Colonic mucosa (tissue), 4 donors: ENCODE data around the gene PGAP3. TPM values are rescaled to one million over a fixed set of nuclear protein-coding genes. Genes with fewer than 3 reads are reported as not detected.

Experiments
- DNase-seq: peaks from one replicate; pipeline ENCODE4 v3.0.0-alpha.2; 2020
- H3K27ac ChIP-seq: fragments of 200-600 bp; one replicate; pipeline ENCODE4 v1.8.0; 2021
- H3K27me3 ChIP-seq: fragments of 200-600 bp; one replicate; pipeline ENCODE4 v1.8.0; 2021
- H3K36me3 ChIP-seq: fragments of 200-600 bp; one replicate; pipeline ENCODE4 v1.8.0; 2021
- H3K4me1 ChIP-seq: fragments of 200-600 bp; one replicate; pipeline ENCODE4 v1.8.0; 2021; ENCODE audit warnings: mild to moderate bottlenecking
- H3K4me3 ChIP-seq: fragments of 200-600 bp; one replicate; pipeline ENCODE4 v1.8.0; 2021
- H3K9ac ChIP-seq, 2 donors: one replicate each; pipeline ENCODE4 v1.7.0; 2013; ENCODE audit warnings: control low read depth in 2 of 2, low read depth in 2 of 2, low read length in 2 of 2
- H3K9me3 ChIP-seq: fragments of 200-600 bp; one replicate; pipeline ENCODE4 v1.8.0; 2021
- intact Hi-C: fragments of 100-400 bp; cut with DNase I; formaldehyde crosslinking; loops from one replicate; pipeline ENCODE4 v1.14.1; 2022
- total RNA-seq, 2 donors: library from RNA; stranded (reverse); fragmentation: NEBNext Ultra II Directional in 1 of 2; extraction: Animal tissue kit (Norgen Biotek cat#: 25700) in 1 of 2; gene quantifications; one replicate each; pipeline ENCODE4 v1.2.1, GENCODE V29; 2021
- TF ChIP-seq, protein P1 (sequence below): fragments of 200-600 bp; IDR thresholded peaks from one replicate; pipeline ENCODE4 v1.8.0; 2022; ENCODE audit warnings: antibody characterized with exemption, mild to moderate bottlenecking
- donor health status: healthy.
- donor health status: DM: no; HTN: no; CAD: no.
- donor health status: DM: no; HTN: no; CAD: no.

PGAP3 gene
- total RNA-seq, 2 donors from 2014 or later: 37.3 to 42.0 TPM

DNA sequence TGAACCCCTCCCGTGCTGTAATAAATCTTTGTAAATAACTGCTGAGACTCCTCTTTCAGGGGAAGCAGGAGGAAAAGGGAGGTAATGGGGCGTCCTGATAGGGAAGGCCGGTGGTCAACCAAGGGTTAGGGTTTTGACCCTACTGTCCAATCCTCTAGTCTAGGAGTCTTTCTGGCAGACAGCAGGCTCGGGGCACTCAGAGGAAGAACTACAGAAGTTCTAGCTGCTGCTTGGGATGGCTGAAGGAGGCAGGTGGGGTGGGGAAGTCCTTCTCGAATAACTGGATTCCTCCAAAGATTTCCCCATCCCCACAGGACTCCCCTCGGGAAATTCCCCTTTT lies 51.3 kb downstream of the PGAP3 start:
- Histone ChIP-seq H3K9ac (peak overlapping the region; percentile 72 to 93), H3K4me1 (peaks cover 31% of the 10 kb centered on the region), H3K27me3 (no peaks in the 10 kb centered on the region), H3K4me3 (peak overlapping the region; percentile 82), H3K9me3 (no peaks in the 10 kb centered on the region), H3K27ac (peak overlapping the region; percentile 63), H3K36me3 (no peaks in the 10 kb centered on the region)
- DNase-seq: no peak
- intact Hi-C loops: no loop called here
- TF ChIP-seq, protein P1, sequence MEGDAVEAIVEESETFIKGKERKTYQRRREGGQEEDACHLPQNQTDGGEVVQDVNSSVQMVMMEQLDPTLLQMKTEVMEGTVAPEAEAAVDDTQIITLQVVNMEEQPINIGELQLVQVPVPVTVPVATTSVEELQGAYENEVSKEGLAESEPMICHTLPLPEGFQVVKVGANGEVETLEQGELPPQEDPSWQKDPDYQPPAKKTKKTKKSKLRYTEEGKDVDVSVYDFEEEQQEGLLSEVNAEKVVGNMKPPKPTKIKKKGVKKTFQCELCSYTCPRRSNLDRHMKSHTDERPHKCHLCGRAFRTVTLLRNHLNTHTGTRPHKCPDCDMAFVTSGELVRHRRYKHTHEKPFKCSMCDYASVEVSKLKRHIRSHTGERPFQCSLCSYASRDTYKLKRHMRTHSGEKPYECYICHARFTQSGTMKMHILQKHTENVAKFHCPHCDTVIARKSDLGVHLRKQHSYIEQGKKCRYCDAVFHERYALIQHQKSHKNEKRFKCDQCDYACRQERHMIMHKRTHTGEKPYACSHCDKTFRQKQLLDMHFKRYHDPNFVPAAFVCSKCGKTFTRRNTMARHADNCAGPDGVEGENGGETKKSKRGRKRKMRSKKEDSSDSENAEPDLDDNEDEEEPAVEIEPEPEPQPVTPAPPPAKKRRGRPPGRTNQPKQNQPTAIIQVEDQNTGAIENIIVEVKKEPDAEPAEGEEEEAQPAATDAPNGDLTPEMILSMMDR: no peak

DNA sequence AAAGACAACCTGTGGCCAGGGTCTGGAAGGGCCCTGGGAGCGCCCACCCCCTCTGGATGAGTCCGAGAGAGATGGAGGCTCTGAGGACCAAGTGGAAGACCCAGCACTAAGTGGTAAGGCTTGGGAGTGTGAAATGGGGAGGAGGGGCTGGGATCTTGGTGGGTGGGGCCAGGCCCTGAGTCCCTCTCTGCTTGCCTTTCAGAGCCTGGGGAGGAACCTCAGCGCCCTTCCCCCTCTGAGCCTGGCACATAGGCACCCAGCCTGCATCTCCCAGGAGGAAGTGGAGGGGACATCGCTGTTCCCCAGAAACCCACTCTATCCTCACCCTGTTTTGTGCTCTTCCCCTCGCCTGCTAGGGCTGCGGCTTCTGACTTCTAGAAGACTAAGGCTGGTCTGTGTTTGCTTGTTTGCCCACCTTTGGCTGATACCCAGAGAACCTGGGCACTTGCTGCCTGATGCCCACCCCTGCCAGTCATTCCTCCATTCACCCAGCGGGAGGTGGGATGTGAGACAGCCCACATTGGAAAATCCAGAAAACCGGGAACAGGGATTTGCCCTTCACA lies 52.2 kb downstream of the PGAP3 start:
- Histone ChIP-seq H3K36me3 (no peaks in the 10 kb centered on the region), H3K9ac (peak overlapping the region in 1 of 2 donors; percentile 93), H3K4me3 (no peak overlapping the region), H3K9me3 (no peaks in the 10 kb centered on the region), H3K27me3 (no peaks in the 10 kb centered on the region), H3K4me1 (peaks cover 31% of the 10 kb centered on the region), H3K27ac (no peak overlapping the region)
- intact Hi-C loops: no loop called here
- TF ChIP-seq, protein P1: no peak
- DNase-seq: no peak

DNA sequence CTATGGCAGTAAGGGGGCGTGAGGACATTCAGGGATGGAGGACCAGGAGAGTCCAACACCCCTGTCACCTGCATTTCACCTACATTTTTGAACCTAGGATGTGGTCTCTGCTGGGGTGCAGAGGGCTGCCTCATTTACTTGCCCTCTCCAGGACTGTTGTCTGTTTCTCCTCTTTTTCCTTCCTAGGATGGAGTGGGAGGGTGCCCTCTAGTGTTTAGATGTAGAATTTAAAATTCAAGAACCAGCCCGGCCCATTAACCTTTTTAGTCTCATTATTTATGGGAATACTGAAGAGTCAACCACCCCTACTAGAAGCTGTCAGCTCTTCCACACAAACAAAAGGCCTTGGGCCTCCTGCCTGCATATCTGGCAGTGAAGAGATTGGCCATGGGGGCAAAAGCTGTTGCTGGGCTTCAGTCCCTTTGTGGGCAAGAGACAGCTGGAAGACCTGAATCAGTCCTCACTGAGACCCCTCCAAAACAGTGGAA lies 53.4 kb downstream of the PGAP3 start:
- intact Hi-C loops: no loop called here
- H3K36me3 ChIP-seq: no peaks in the 10 kb centered on the region
- TF ChIP-seq, protein P1: peak; percentile 70
- peaks cover 31% of the 10 kb centered on the region for H3K4me1 ChIP-seq
- H3K27me3 ChIP-seq: no peaks in the 10 kb centered on the region
- peak overlapping the region in 1 of 2 donors; percentile 93 for H3K9ac ChIP-seq
- no peak for DNase-seq
- peak overlapping the region; percentile 72 for H3K27ac ChIP-seq
- H3K9me3 ChIP-seq: no peaks in the 10 kb centered on the region
- H3K4me3 ChIP-seq: no peak overlapping the region

DNA sequence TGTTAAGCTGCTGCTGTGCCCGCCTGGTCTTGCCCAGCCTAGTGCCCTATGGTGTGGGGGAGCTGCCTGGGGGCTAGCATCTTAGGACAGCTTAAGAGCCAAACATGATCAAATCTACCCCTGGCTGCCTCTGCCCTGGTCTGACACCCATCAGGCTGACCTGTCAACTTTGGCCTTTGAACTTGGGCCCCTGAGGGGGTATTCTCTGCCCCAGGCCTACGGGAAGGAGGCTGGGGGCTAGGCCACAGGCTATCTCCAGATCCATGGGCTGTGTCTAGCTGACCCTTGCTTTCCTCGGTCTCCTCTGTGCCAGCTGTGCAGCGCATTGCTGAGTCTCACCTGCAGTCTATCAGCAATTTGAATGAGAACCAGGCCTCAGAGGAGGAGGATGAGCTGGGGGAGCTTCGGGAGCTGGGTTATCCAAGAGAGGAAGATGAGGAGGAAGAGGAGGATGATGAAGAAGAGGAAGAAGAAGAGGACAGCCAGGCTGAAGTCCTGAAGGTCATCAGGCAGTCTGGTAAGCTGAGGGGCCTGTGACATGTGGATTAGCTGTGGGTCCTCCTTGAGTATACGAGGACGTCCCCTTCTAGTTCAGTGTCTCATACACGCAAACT lies 54.2 kb downstream of the PGAP3 start:
- Histone ChIP-seq H3K4me1 (peaks cover 30% of the 10 kb centered on the region), H3K9me3 (no peaks in the 10 kb centered on the region), H3K9ac (peak overlapping the region; percentile 36 to 93), H3K27me3 (no peaks in the 10 kb centered on the region), H3K4me3 (no peak overlapping the region), H3K36me3 (no peaks in the 10 kb centered on the region), H3K27ac (peak overlapping the region; percentile 72)
- DNase-seq: no peak
- intact Hi-C loops: no loop called here
- TF ChIP-seq, protein P1: no peak

DNA sequence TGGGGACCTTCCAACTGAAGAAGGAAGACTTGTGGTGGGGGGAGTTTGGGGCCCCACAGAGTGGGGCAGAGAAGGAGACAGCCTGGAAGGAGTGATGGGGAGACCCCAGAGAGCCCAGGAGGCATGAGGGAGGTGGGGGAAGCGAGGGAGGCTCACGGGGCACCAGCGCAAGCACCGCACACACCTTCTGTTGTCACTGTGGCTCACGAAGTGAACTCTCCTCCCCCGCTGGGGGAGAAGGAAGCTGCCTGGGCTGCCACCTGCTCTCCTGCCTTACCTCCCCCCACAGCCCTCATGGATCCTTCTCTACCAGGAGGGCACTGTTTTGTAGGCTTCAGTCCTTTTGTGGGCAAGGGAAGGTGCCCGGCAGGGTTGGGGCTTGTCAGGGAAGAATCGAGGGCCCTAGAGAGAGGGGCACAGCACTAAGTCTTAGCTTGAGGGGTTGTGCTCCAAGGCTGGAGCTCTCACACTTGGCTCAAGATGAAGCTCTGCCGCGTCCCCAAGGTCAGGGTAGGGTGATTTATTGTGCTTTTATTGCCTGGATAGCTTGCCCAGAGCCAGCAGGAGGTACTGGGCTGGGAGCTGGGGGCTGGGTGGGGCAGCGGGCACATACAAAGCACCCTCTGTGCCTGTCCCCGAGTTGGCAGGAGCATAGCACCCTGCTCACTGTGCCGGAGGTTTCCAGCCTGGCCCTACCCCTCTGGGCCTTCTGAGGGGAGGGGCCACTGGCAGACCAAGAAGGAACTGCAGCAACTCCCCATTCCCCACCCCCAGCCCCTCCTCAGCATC lies 55.5 kb downstream of the PGAP3 start:
- peaks cover 4% of the 10 kb centered on the region for H3K27me3 ChIP-seq
- DNase-seq: peak; percentile 96

More for the DNA sequence above, 55.5 kb downstream of the PGAP3 start:
- peak overlapping the region; percentile 69 to 93 for H3K9ac ChIP-seq
- H3K9me3 ChIP-seq: no peaks in the 10 kb centered on the region
- TF ChIP-seq, protein P1: no peak
- H3K27ac ChIP-seq: peak overlapping the region; percentile 89
- H3K4me3 ChIP-seq: peak overlapping the region; percentile 5
- peaks cover 19% of the 10 kb centered on the region for H3K4me1 ChIP-seq
- intact Hi-C loops: no loop called here
- H3K36me3 ChIP-seq: no peaks in the 10 kb centered on the region
